HCT116 (cell line): ENCODE results near the gene TDRD10.

Source experiments
- ATF3 ChIP-seq: IDR thresholded peaks from 2 replicates; pipeline ENCODE4 v1.6.1; 2012
- CEBPB ChIP-seq: IDR thresholded peaks from 2 replicates; pipeline ENCODE4 v1.6.1; 2012; ENCODE audit warnings: low read depth
- CTCF ChIP-seq, 3 experiments: fragments of 200-600 bp in 1 of 3; sonication (generic) in 1 of 3; IDR thresholded peaks in 2 of 3; conservative IDR thresholded peaks in 1 of 3; 2 replicates each; pipeline ENCODE4 v1.5.1; 2012 to 2017; ENCODE audit warnings: low read depth in 2 of 3, low read length in 2 of 3, antibody characterized with exemption in 1 of 3, borderline replicate concordance in 1 of 3, control low read depth in 1 of 3, mild to moderate bottlenecking in 1 of 3, mixed read lengths in 1 of 3, mixed run types in 1 of 3, moderate library complexity in 1 of 3; ENCODE audit not compliant: insufficient read depth in 1 of 3
- EZH2 ChIP-seq: fragments of 200-600 bp; sonication (generic); IDR thresholded peaks from 2 replicates; pipeline ENCODE4 v1.6.1; 2017; ENCODE audit warnings: antibody characterized with exemption, mixed run types
- EZH2phosphoT487 ChIP-seq: fragments of 200-600 bp; IDR thresholded peaks from 2 replicates; pipeline ENCODE4 v1.6.1; 2018; ENCODE audit warnings: antibody characterized with exemption, borderline replicate concordance
- MAX ChIP-seq: IDR thresholded peaks from 2 replicates; pipeline ENCODE4 v1.6.1; 2012
- POLR2A ChIP-seq: IDR thresholded peaks from 2 replicates; pipeline ENCODE4 v1.7.0; 2011; ENCODE audit warnings: borderline replicate concordance; ENCODE audit not compliant: insufficient read depth, insufficient read length; ENCODE audit errors: extremely low read depth
- POLR2AphosphoS5 ChIP-seq: IDR thresholded peaks from 2 replicates; pipeline ENCODE4 v1.6.1; 2011; ENCODE audit warnings: mild to moderate bottlenecking, low read depth, low read length, moderate library complexity
- REST ChIP-seq: IDR thresholded peaks from 2 replicates; pipeline ENCODE4 v1.6.1; 2012; ENCODE audit warnings: low read depth
- TCF7L2 ChIP-seq: IDR thresholded peaks from 2 replicates; pipeline ENCODE4 v1.7.0; 2011; ENCODE audit warnings: borderline replicate concordance, inconsistent platforms; ENCODE audit not compliant: insufficient read depth, insufficient read length; ENCODE audit errors: extremely low read depth
- YY1 ChIP-seq: IDR thresholded peaks from 2 replicates; pipeline ENCODE4 v1.6.1; 2011; ENCODE audit warnings: low read length, low read depth, moderate library complexity, mild to moderate bottlenecking; ENCODE audit not compliant: insufficient replicate concordance; ENCODE audit errors: extremely low read depth
- ZBTB33 ChIP-seq: IDR thresholded peaks from 2 replicates; pipeline ENCODE4 v1.6.1; 2011; ENCODE audit warnings: mild to moderate bottlenecking, low read length, moderate library complexity; ENCODE audit not compliant: insufficient replicate concordance; ENCODE audit errors: extremely low read depth
- ZFX ChIP-seq: fragments of 450-650 bp; IDR thresholded peaks from 2 replicates; pipeline ENCODE4 v1.6.1; 2017
- ZNF274 ChIP-seq: fragments of 200-500 bp; sonication (Bioruptor generic); IDR thresholded peaks from 2 replicates; pipeline ENCODE4 v1.6.1; 2014; ENCODE audit warnings: mild to moderate bottlenecking, low read depth, low read length, inconsistent platforms

GRCh38 chr1:154512760-154513159 is 10.7 kb downstream of the TDRD10 start:
- TF ChIP-seq EZH2 (no peak), CTCF (IDR thresholded peaks at IDR 0.05 in 2 of 3, conservative IDR thresholded peaks at IDR 0.05 in 1 of 3; ENCODE audit: borderline replicate concordance in 1 of 3, insufficient read depth in 1 of 3, low read depth in 2 of 3, low read length in 2 of 3) (no peak), TCF7L2 (no peak), POLR2A (no peak), ZBTB33 (no peak), MAX (no peak), EZH2phosphoT487 (no peak), YY1 (no peak), REST (no peak), POLR2AphosphoS5 (no peak), CEBPB (no peak), ZNF274 (no peak), ATF3 (no peak), ZFX (no peak)
